ENCODE results near the gene LRP5.
"Not testable (repeated sequence)": the region's sequence is repeated elsewhere in the genome, so short reads cannot be mapped to it uniquely, and the experiment has no call there.

Gene LRP5

DNA sequence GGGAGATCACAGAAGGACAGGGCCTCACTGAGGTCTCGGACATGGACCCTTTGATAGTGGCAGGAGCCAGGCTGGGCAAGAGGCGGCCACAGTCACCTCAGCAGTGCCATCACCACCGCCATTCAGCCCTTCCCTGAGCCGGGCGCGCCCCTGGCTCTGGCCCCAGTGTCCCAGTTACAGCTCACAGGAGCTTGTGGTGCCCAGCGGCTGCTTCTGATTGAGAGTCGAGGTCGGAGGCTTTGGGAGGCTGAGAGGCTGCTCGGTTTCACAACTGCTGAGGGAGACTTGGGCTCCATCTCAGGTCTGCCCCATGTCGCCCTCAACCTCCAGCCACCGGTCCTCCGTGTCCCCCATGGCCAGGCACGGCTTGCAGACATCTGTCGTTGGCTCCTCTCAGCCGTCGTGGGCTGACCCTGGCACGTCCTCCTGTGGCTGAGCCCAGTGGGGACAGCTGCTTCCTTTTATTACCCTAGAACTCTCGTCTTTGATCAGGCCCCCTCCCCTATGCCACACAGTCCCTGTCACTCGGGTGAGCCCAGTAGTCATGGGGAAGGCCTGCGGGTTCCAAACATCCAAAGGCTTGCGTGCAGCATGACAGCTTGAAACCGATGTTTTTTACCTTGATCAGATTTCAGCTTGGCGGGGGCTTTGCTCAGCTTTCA, 119.7 kb downstream of the LRP5 start:
- H3K27ac Mint-ChIP-seq: peak overlapping the region; percentile 83
- TF ChIP-seq, protein P1, sequence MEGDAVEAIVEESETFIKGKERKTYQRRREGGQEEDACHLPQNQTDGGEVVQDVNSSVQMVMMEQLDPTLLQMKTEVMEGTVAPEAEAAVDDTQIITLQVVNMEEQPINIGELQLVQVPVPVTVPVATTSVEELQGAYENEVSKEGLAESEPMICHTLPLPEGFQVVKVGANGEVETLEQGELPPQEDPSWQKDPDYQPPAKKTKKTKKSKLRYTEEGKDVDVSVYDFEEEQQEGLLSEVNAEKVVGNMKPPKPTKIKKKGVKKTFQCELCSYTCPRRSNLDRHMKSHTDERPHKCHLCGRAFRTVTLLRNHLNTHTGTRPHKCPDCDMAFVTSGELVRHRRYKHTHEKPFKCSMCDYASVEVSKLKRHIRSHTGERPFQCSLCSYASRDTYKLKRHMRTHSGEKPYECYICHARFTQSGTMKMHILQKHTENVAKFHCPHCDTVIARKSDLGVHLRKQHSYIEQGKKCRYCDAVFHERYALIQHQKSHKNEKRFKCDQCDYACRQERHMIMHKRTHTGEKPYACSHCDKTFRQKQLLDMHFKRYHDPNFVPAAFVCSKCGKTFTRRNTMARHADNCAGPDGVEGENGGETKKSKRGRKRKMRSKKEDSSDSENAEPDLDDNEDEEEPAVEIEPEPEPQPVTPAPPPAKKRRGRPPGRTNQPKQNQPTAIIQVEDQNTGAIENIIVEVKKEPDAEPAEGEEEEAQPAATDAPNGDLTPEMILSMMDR (IDR thresholded peaks at IDR 0.05): no peak
- peaks cover 67% of the 10 kb centered on the region for H3K36me3 Mint-ChIP-seq (ENCODE audit: low read depth)
- no peak for DNase-seq
- H3K9me3 Mint-ChIP-seq: peaks cover 33% of the 10 kb centered on the region
- peaks cover under 1% of the 10 kb centered on the region for H3K4me1 Mint-ChIP-seq
- peaks cover 6% of the 10 kb centered on the region for H3K27me3 Mint-ChIP-seq (ENCODE audit: low read depth, poor library complexity)
- no peak overlapping the region for H3K4me3 Mint-ChIP-seq

DNA sequence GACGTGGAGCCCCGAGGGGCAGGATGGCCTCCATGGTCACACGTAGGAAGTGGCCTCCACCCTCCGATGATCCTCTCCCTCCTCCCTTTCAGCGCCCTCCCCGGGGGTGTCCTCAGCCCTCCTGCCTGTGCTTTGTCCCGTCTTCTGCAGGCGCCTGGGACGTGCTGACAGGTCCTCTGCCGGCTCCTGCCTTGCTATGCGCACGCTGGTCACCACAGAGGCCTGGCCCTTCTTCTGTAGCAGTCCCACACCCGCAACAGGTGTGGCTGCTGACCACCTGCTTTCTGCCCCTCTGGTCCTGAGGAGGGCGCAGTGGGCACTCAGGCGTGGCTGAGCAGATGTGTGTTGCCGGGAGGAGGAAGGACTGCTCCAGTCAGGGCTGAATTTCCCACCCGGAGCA, 120.5 kb downstream of the LRP5 start:
- H3K27me3 Mint-ChIP-seq (ENCODE audit: low read depth, poor library complexity): peaks cover 6% of the 10 kb centered on the region
- H3K36me3 Mint-ChIP-seq (ENCODE audit: low read depth): peaks cover 65% of the 10 kb centered on the region
- no peak overlapping the region for H3K4me3 Mint-ChIP-seq
- H3K9me3 Mint-ChIP-seq: peaks cover 32% of the 10 kb centered on the region
- no peak for DNase-seq
- peaks cover 5% of the 10 kb centered on the region for H3K4me1 Mint-ChIP-seq
- TF ChIP-seq, protein P1 (IDR thresholded peaks at IDR 0.05): no peak
- H3K27ac Mint-ChIP-seq: no peak overlapping the region

DNA sequence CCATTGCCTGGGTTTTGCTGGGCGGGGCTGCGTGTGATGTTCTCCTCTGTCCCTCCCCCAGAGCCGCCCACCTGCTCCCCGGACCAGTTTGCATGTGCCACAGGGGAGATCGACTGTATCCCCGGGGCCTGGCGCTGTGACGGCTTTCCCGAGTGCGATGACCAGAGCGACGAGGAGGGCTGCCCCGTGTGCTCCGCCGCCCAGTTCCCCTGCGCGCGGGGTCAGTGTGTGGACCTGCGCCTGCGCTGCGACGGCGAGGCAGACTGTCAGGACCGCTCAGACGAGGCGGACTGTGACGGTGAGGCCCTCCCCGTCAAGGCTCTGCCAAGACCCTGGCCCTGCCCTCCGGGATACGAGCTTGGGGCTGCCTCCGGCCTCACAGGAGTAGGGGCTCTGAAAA, 121.2 kb downstream of the LRP5 start:
- TF ChIP-seq, protein P1 (IDR thresholded peaks at IDR 0.05): no peak
- Mint-ChIP-seq H3K27ac (no peak overlapping the region), H3K27me3 (ENCODE audit: low read depth, poor library complexity) (peaks cover 8% of the 10 kb centered on the region), H3K9me3 (peaks cover 25% of the 10 kb centered on the region), H3K4me3 (no peak overlapping the region), H3K36me3 (ENCODE audit: low read depth) (peaks cover 61% of the 10 kb centered on the region), H3K4me1 (peaks cover 5% of the 10 kb centered on the region)
- no peak for DNase-seq

DNA sequence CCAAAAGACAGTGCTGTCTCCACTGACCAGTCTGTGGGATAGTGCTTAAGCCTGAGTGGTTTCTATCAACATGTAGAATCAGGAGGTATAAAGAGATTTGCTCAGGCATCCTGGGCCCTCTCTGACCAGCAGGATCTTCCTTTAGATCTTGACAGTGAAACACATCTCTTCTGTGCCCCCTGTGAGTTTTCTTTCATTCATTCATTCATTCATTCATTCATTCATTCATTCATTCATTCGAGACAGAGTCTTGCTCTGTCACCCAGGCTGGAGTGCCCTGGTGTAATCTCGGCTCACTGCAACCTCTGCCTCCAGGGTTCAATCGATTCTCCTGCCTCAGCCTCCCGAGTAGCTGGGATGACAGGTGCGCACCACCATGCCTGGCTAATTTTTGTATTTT, 121.8 kb downstream of the LRP5 start:
- H3K4me3 Mint-ChIP-seq; H3K27me3 Mint-ChIP-seq (ENCODE audit: low read depth, poor library complexity); H3K27ac Mint-ChIP-seq; DNase-seq; H3K4me1 Mint-ChIP-seq: not testable (repeated sequence)
- Mint-ChIP-seq H3K36me3 (ENCODE audit: low read depth) (peaks cover 57% of the 10 kb centered on the region), H3K9me3 (peaks cover 19% of the 10 kb centered on the region)

DNA sequence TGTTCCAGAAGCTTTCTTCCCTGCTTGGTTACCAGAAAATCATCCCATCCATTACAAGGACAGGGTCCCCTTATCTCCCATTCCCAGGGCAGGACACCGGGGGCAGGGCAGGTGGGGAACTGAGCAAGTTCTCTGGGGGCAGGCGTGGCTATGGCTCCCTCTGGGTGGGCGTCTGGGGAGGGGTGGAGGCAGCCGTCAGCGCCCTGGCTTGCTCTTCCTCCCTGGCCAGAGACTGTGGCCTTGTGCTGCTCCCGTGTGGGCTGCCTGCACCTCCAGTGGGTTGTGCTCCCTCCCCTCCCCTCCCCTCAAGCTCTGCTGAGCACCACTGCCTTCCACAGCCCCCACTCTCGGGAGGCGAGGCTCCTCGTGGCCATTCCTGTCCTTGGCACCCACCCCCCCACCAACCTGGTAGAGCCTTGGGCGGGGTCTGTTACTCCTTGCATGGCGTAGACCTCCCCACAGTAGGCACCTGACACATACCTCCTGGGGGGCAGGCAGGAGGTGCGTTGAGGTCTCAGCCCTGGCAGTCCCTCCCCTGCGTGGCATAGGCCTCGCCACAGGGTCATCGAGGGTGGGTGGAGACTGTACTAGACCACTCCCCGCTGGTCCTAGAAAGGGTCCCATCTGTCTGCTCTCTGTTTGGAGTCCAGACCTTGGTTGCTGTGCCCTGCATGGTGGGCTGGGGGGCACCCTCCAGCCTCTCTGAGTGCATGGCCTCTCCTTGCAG, 123.9 kb downstream of the LRP5 start:
- no peak for DNase-seq
- TF ChIP-seq, protein P1 (IDR thresholded peaks at IDR 0.05): no peak
- Mint-ChIP-seq H3K27me3 (ENCODE audit: low read depth, poor library complexity) (peaks cover 3% of the 10 kb centered on the region), H3K36me3 (ENCODE audit: low read depth) (peaks cover 51% of the 10 kb centered on the region), H3K4me1 (peaks cover 21% of the 10 kb centered on the region), H3K27ac (peak overlapping the region; percentile 83), H3K9me3 (no peaks in the 10 kb centered on the region), H3K4me3 (no peak overlapping the region)

DNA sequence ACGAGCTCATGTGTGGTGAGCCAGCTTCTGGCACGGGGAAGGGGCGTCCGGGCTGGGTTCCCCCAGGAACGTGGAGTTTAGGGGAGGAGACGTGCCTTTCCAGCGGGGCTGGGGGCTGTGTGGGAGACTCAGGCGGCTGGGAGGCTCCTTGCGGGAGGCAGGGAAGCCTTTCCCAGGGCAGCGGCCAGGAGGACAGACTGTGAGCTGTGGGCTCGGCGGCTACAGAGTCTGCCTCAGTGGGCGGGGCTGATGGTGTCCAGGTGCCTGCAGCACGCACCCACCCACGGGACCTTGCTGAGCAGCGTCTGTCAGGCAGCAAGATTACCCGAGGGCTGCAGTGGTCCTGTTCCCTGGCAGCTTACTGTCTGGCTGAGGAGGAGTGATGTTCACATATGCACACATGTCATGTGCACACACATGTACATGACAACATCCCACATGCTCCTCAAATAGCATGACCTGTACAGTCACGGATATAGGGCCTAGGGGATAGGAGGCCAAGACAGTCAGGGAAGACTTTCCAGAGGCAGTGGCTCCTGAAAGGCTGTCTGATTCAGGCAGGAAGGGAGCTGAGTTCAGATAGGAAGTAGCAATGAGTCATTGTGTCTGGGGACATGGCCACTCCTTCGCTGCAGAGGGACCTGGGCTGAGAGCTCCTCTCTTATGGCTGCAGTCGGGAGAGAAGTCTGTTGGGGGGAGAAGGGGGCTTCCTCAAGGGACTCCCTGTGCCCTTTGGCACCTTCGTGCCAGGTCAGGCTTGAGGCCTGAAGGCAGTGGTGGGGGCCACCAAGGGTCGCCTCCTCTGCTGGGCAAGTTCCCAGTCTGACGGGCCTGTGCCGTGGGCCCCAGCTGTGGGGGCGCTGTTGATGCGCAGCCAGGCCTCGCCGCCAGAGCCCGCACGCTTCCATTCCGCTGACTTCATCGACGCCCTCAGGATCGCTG, 124.9 kb downstream of the LRP5 start:
- TF ChIP-seq, protein P1 (IDR thresholded peaks at IDR 0.05): no peak
- H3K4me3 Mint-ChIP-seq: no peak overlapping the region
- H3K9me3 Mint-ChIP-seq: no peaks in the 10 kb centered on the region
- peaks cover 26% of the 10 kb centered on the region for H3K4me1 Mint-ChIP-seq
- peak overlapping the region; percentile 83 for H3K27ac Mint-ChIP-seq
- H3K27me3 Mint-ChIP-seq (ENCODE audit: low read depth, poor library complexity): peaks cover 3% of the 10 kb centered on the region
- no peak for DNase-seq
- H3K36me3 Mint-ChIP-seq (ENCODE audit: low read depth): peaks cover 52% of the 10 kb centered on the region

All from nephron progenitor cell (in vitro differentiated cells).